CD14-positive monocyte (primary cell): ENCODE data around the gene CYFIP2. TPM values are rescaled to one million over a fixed set of nuclear protein-coding genes. Genes with fewer than 3 reads are reported as not detected.

Experiments
- DNase-seq, 3 donors: peaks; one replicate each; pipeline ENCODE4 v3.0.0-alpha.2; 2011 to 2022
- H2AFZ ChIP-seq: 2 replicates; pipeline ENCODE4 v1.6.0; 2012; ENCODE audit warnings: mild to moderate bottlenecking, low read depth, low read length, inconsistent platforms; ENCODE audit not compliant: insufficient read depth, poor library complexity, severe bottlenecking
- H3K27ac ChIP-seq, 2 donors: 1 replicate in 1 of 2; 2 replicates in 1 of 2; pipeline ENCODE4 v1.5.1; 2012 to 2013; ENCODE audit warnings: low read length in 2 of 2, control low read depth in 1 of 2, inconsistent platforms in 1 of 2, low read depth in 1 of 2, mild to moderate bottlenecking in 1 of 2
- H3K27me3 ChIP-seq, 2 donors: one replicate each; pipeline versions ENCODE4 v1.6.0 to v1.6.1; 2011 to 2013; ENCODE audit warnings: low read length in 2 of 2; ENCODE audit not compliant: control insufficient read depth in 2 of 2, insufficient read depth in 2 of 2
- H3K36me3 ChIP-seq, 2 donors: replicated peaks in 1 of 2; 1 replicate in 1 of 2; 2 replicates in 1 of 2; pipeline versions ENCODE4 v1.5.1 to v1.6.1; 2012 to 2013; ENCODE audit warnings: low read length in 2 of 2, control low read depth in 1 of 2, inconsistent platforms in 1 of 2, mild to moderate bottlenecking in 1 of 2; ENCODE audit not compliant: insufficient read depth in 2 of 2, control insufficient read depth in 1 of 2
- H3K4me1 ChIP-seq, 2 donors: 1 replicate in 1 of 2; 2 replicates in 1 of 2; pipeline versions ENCODE4 v1.5.1 to v1.6.1; 2012 to 2013; ENCODE audit warnings: low read length in 2 of 2, control low read depth in 1 of 2, inconsistent platforms in 1 of 2, mild to moderate bottlenecking in 1 of 2, moderate library complexity in 1 of 2; ENCODE audit not compliant: insufficient read depth in 2 of 2, control insufficient read depth in 1 of 2
- H3K4me2 ChIP-seq: replicated peaks from 2 replicates; pipeline ENCODE3; 2012; ENCODE audit warnings: low read length, moderate library complexity, mild to moderate bottlenecking; ENCODE audit not compliant: poor library complexity, severe bottlenecking; ENCODE audit errors: extremely low read depth
- H3K4me3 ChIP-seq, 3 experiments: fragments of 200-600 bp in 1 of 3; sonication (generic) in 1 of 3; replicated peaks in 1 of 3; 1 replicate in 2 of 3; 2 replicates in 1 of 3; pipeline ENCODE4 v1.5.1; 2011 to 2013; ENCODE audit warnings: low read length in 3 of 3, mild to moderate bottlenecking in 3 of 3, control low read depth in 2 of 3, low read depth in 2 of 3, inconsistent platforms in 1 of 3, moderate library complexity in 1 of 3
- H3K79me2 ChIP-seq: 2 replicates; pipeline ENCODE4 v1.6.0; 2012; ENCODE audit warnings: mild to moderate bottlenecking, control low read depth, inconsistent platforms, low read length, moderate library complexity; ENCODE audit not compliant: insufficient read depth
- H3K9ac ChIP-seq: 2 replicates; pipeline ENCODE4 v1.6.0; 2017; ENCODE audit warnings: low read length, mild to moderate bottlenecking; ENCODE audit not compliant: insufficient read depth, poor library complexity, severe bottlenecking
- H3K9me3 ChIP-seq, 2 donors: replicated peaks in 1 of 2; 1 replicate in 1 of 2; 2 replicates in 1 of 2; pipeline versions ENCODE4 v1.5.1 to v1.6.1; 2012 to 2013; ENCODE audit warnings: low read length in 2 of 2, control low read depth in 1 of 2; ENCODE audit not compliant: control insufficient read depth in 1 of 2, insufficient read depth in 1 of 2
- H4K20me1 ChIP-seq: 2 replicates; pipeline ENCODE4 v1.6.0; 2012; ENCODE audit warnings: mild to moderate bottlenecking, low read length, control low read depth, moderate library complexity; ENCODE audit not compliant: insufficient read depth
- H3K27ac Mint-ChIP-seq, 7 donors: one replicate each; pipeline ENCODE4 v1.8.0; 2020; ENCODE audit warnings: mild to moderate bottlenecking in 7 of 7, mixed read lengths in 7 of 7, moderate library complexity in 6 of 7, inconsistent platforms in 2 of 7
- H3K27me3 Mint-ChIP-seq, 3 donors: one replicate each; pipeline ENCODE4 v1.8.0; 2021 to 2022; ENCODE audit warnings: low read depth in 3 of 3, mild to moderate bottlenecking in 3 of 3, mixed read lengths in 3 of 3, moderate library complexity in 3 of 3, inconsistent platforms in 1 of 3
- H3K36me3 Mint-ChIP-seq, 2 donors: one replicate each; pipeline ENCODE4 v1.8.0; 2020; ENCODE audit warnings: mixed read lengths in 2 of 2, inconsistent platforms in 1 of 2, mild to moderate bottlenecking in 1 of 2
- H3K4me1 Mint-ChIP-seq: one replicate; pipeline ENCODE4 v1.8.0; 2020; ENCODE audit warnings: mild to moderate bottlenecking, mixed read lengths
- H3K4me3 Mint-ChIP-seq, 2 donors: one replicate each; pipeline ENCODE4 v1.8.0; 2020; ENCODE audit warnings: mild to moderate bottlenecking in 2 of 2, mixed read lengths in 2 of 2, moderate library complexity in 1 of 2
- H3K9me3 Mint-ChIP-seq, 7 donors: one replicate each; pipeline ENCODE4 v1.8.0; 2020 to 2022; ENCODE audit warnings: mixed read lengths in 7 of 7, mild to moderate bottlenecking in 6 of 7, moderate library complexity in 6 of 7, inconsistent platforms in 2 of 7
- whole genome bisulfite sequencing: methylation state at CpG from one replicate; pipeline ENCODE4 v1.1.5; 2013; ENCODE audit warnings: missing lambda C conversion rate; ENCODE audit not compliant: insufficient coverage; 5-methylcytosine and 5-hydroxymethylcytosine counted together
- intact Hi-C, 2 donors: fragments of 100-400 bp; cut with micrococcal nuclease; formaldehyde crosslinking; loops; one replicate each; pipeline versions ENCODE4 v1.15.0 to v1.15.1; 2023
- polyA plus RNA-seq, 3 donors: library from polyadenylated mRNA; depleted of rRNA in 1 of 3; unstranded in 2 of 3; stranded (reverse) in 1 of 3; fragments of 300-500 nt in 2 of 3; fragments of >200 nt in 1 of 3; fragmentation: Illumina TruSeq in 2 of 3; gene quantifications; 1 replicate in 2 of 3; 2 replicates in 1 of 3; pipeline ENCODE4 v1.2.3, GENCODE V29; 2012 to 2021
- TF ChIP-seq, protein P1 (sequence below): fragments of 200-600 bp; IDR thresholded peaks from one replicate; pipeline ENCODE4 v1.8.0; 2022; ENCODE audit warnings: antibody characterized with exemption, mild to moderate bottlenecking

The CYFIP2 gene
- polyA plus RNA-seq, 3 donors = 33.6 to 45.6 (median 36.0) TPM

DNA sequence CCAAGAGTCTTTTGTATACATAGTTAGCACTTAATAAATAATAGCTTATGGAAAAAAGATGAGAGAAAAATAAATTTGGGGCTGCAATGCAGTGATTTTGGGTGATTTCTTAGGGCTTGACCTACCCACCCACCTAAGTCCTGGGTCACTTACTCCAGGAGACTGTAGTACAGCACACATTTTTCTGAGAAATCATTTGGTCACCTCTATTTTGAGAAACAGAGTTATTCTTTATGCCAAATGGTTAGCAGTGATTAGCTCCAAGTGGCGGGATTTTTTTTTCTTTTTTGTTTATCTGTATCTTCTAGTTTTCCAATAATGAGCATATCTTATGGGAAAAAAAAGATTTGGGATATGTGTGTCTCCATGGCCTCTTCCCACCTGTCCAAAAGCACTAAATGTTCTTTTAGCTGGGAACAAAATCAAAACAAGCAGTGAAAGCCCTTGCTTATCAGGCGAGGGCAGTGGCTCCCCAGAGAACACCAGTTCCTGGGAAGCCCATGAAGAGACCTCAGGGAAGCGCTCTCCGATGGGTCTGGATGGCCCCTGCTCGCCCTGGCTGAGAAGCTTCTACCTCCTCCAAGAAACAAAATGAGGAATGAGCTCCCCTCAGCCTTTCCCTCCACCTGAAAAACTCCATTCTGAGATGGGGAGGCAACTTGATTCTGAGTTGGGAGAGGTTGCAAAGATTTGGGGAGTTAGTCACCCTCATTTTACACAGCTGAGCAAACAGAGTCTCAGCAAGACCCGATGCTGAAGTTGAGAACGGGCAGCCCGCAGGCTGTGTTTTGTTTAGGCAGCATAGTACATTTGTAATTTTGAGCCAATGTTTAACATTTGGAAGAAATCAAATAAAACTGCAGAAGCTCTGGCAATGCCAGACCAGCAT lies 69.9 kb downstream of the CYFIP2 start:
- 95% methylated on average over 3 of the region's 8 CpGs for WGBS
- intact Hi-C loops = no loop called here
- Histone ChIP-seq H4K20me1 (no peaks in the 10 kb centered on the region), H3K4me1 (peaks cover 0 to 6% of the 10 kb centered on the region in 2 donors), H2AFZ (no peak overlapping the region), H3K9ac (no peak overlapping the region), H3K4me2 (no peak overlapping the region), H3K27me3 (no peaks in the 10 kb centered on the region), H3K36me3 (peaks cover 33 to 96% of the 10 kb centered on the region in 2 donors), H3K9me3 (no peaks in the 10 kb centered on the region), H3K27ac (no peak overlapping the region), H3K4me3 (no peak overlapping the region), H3K79me2 (no peaks in the 10 kb centered on the region)
- H3K4me3 Mint-ChIP-seq = no peak overlapping the region
- peaks cover 62 to 69% of the 10 kb centered on the region in 2 donors for H3K36me3 Mint-ChIP-seq
- H3K9me3 Mint-ChIP-seq = no peaks in the 10 kb centered on the region
- DNase-seq = no peak
- H3K27me3 Mint-ChIP-seq = peaks cover 0 to 2% (median 1%) of the 10 kb centered on the region in 3 donors
- TF ChIP-seq, protein P1, sequence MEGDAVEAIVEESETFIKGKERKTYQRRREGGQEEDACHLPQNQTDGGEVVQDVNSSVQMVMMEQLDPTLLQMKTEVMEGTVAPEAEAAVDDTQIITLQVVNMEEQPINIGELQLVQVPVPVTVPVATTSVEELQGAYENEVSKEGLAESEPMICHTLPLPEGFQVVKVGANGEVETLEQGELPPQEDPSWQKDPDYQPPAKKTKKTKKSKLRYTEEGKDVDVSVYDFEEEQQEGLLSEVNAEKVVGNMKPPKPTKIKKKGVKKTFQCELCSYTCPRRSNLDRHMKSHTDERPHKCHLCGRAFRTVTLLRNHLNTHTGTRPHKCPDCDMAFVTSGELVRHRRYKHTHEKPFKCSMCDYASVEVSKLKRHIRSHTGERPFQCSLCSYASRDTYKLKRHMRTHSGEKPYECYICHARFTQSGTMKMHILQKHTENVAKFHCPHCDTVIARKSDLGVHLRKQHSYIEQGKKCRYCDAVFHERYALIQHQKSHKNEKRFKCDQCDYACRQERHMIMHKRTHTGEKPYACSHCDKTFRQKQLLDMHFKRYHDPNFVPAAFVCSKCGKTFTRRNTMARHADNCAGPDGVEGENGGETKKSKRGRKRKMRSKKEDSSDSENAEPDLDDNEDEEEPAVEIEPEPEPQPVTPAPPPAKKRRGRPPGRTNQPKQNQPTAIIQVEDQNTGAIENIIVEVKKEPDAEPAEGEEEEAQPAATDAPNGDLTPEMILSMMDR = no peak
- no peak overlapping the region for H3K27ac Mint-ChIP-seq
- H3K4me1 Mint-ChIP-seq = no peaks in the 10 kb centered on the region

DNA sequence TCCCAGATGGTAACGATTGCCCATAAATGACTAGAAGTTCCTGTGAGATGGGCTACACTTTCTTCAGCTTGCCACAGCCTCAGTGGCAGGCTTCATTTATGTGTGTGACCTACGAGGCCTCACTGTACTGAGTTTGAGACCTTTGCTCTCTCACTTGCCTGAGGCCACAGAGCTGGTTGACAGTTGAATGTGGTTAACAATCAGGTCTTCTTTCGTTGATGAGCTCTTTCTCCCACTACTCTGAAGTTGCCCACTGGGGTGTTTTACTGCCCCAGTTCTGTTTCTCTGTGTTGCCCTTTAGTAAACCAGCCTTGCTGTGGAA lies 70.5 kb downstream of the CYFIP2 start:
- H3K27me3 ChIP-seq = no peaks in the 10 kb centered on the region
- WGBS = 100% methylated on average over 2 of the region's 3 CpGs
- H3K4me3 ChIP-seq = no peak overlapping the region
- H3K4me2 ChIP-seq = no peak overlapping the region
- H3K9ac ChIP-seq = no peak overlapping the region
- no peaks in the 10 kb centered on the region for H3K9me3 ChIP-seq
- intact Hi-C loops = no loop called here
- H3K4me1 Mint-ChIP-seq = no peaks in the 10 kb centered on the region
- H3K4me3 Mint-ChIP-seq = no peak overlapping the region
- no peak for DNase-seq
- H3K27me3 Mint-ChIP-seq = peaks cover 0 to 2% (median 1%) of the 10 kb centered on the region in 3 donors
- H2AFZ ChIP-seq = no peak overlapping the region
- H3K9me3 Mint-ChIP-seq = no peaks in the 10 kb centered on the region
- peaks cover 61 to 69% of the 10 kb centered on the region in 2 donors for H3K36me3 Mint-ChIP-seq
- H3K4me1 ChIP-seq = peaks cover 0 to 6% of the 10 kb centered on the region in 2 donors
- no peaks in the 10 kb centered on the region for H4K20me1 ChIP-seq
- no peak overlapping the region for H3K27ac Mint-ChIP-seq
- no peak overlapping the region for H3K27ac ChIP-seq
- peaks cover 26 to 96% of the 10 kb centered on the region in 2 donors for H3K36me3 ChIP-seq
- no peaks in the 10 kb centered on the region for H3K79me2 ChIP-seq
- TF ChIP-seq, protein P1 = no peak
